ENCODE data around the gene LHX6.

The LHX6 gene

GRCh38 chr9:122228568-122229484 lies at the start of gene LHX6:
Gene LHX6 (minus strand): TSS chr9:122228957. CDS start chr9:122228740, 217 bp downstream.
- DNase-seq: no peak

DNA sequence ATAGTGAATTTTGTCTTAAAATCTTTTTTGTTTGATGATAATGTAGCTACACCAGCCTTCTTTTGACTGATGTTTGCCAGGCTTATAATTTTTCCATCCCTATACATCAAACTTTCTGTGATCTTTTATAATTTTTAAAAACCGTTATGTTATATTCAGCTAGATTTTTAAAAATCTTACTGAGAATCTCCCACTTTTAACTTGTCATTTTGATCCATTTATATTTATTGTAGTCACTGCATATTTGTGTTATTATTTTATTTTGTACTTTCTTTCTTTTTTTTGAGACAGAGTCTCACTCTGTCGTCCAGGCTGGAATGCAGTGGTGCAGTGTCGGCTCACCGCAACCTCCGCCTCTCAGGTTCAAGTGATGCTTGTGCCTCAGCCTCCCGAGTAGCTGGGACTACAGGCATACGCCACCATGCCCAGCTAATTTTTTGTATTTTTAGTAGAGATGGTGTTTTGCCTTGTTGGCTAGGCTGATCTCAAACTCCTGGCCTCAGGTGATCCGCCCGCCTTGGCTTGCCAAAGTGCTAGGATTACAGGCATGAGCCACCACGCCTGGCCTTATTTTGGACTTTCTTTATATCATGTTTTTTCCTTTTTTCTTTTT lies 48.6 kb upstream of the LHX6 start:
- DNase-seq: no peak

GRCh38 chr9:122276096-122276495 lies 47.3 kb upstream of the LHX6 start:
- DNase-seq: no peak

- DNase-seq: no peak
Measured at GRCh38 chr9:122274055-122274454, 45.3 kb upstream of the LHX6 start.

- DNase-seq: no peak
Measured at GRCh38 chr9:122268041-122268814, 39.5 kb upstream of the LHX6 start.

- peak; percentile 30 for DNase-seq
Measured at GRCh38 chr9:122265149-122265915, 36.6 kb upstream of the LHX6 start.

- peak; percentile 90 for DNase-seq
Measured at GRCh38 chr9:122264360-122265148, 35.8 kb upstream of the LHX6 start, which contains the start of the genes MRRF and RBM18. Gene MRRF (plus strand): TSS chr9:122264882. CDS start chr9:122270892, 6,010 bp downstream. Gene RBM18 (minus strand): TSS chr9:122264840. CDS start chr9:122261492, 3,348 bp downstream.

GRCh38 chr9:122263699-122264349 lies 35.1 kb upstream of the LHX6 start:
- DNase-seq: no peak

DNA sequence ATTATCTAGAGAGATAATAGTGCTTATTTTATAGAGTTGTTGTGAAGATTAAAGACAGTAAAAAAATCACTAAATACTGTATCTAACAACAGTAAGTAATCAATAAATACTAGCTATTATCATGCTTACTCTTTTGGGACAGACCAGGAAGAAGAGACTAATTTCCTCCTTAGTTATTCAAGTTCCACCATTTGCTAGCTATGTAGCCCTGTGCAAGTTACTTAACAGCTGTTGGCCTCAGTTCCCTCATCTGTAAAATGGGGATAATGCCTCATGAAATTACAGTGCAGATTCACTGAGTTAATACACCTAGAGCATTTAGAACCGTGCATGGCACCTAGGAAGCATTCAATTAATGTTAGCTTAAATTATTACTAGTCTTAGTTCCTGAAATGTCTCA lies 33.3 kb upstream of the LHX6 start:
- DNase-seq: no peak

- no peak for DNase-seq
Measured at GRCh38 chr9:122261469-122261881, 32.7 kb upstream of the LHX6 start.

GRCh38 chr9:122258886-122259415 lies 30.2 kb upstream of the LHX6 start:
- DNase-seq: no peak

GRCh38 chr9:122256206-122256605 lies 27.4 kb upstream of the LHX6 start:
- DNase-seq: no peak

GRCh38 chr9:122254761-122255160 lies 26.0 kb upstream of the LHX6 start:
- DNase-seq: no peak

- no peak for DNase-seq
Measured at GRCh38 chr9:122252796-122253195, 24.0 kb upstream of the LHX6 start.

- no peak for DNase-seq
Measured at GRCh38 chr9:122251351-122251750, 22.6 kb upstream of the LHX6 start.

- no peak for DNase-seq
Measured at GRCh38 chr9:122248448-122248865, 19.7 kb upstream of the LHX6 start.

DNA sequence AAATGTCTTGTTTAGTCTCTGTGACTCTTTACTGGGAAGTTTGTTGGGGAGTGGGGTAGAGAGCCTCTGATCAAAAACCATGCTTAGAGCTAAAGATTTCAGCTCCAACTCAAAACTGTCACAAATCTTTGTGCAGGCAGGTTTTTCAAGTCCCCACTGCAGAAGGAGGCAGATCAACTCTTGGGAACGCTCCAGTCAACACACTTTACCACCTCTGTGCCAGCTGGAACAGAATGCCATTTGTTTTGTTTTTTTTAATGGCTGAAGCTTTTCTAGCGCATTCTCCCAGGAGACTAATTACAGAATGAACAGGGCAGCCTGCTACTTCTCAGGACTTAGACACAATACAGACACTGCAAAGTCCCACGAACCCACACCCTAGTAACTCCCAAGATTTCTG lies 17.9 kb upstream of the LHX6 start:
- DNase-seq: no peak

DNA sequence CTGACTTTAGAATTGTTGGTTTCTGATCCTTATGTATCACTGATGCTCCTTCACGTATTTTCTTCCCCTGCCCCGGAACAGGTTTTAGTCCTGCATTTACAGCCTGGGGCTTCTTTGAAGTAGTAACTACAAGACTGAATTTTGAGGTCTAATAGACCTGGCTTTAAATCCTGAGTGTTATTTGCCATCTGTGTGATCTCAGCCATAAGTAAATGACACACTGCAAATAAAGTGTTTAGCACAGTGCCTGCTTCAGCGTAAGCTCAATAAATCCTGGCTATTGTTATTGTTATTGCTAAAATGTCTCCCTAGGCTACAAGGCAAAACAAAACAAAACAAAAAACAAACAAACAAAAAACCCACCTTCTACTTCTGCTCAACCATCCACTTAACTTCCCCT lies 15.6 kb upstream of the LHX6 start:
- DNase-seq: no peak

DNA sequence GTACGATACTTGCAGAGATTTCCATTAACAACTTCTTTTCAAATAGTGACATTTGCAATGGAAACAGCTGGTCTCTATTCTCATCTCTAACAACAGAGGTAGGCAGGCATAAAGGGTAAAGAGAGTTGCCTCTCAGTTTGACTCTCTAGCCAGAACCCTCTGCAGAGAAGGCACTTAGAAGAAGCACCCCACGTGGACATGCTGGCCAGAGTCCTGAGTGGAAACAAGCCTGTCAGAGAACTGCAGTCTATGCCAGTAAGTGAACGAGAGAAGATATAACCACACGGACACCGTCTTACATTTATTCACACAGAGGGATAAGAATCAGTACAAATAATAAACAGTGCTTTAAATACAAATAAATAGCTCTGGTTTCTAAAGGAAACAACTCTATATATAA lies 11.0 kb upstream of the LHX6 start:
- DNase-seq: no peak

DNA sequence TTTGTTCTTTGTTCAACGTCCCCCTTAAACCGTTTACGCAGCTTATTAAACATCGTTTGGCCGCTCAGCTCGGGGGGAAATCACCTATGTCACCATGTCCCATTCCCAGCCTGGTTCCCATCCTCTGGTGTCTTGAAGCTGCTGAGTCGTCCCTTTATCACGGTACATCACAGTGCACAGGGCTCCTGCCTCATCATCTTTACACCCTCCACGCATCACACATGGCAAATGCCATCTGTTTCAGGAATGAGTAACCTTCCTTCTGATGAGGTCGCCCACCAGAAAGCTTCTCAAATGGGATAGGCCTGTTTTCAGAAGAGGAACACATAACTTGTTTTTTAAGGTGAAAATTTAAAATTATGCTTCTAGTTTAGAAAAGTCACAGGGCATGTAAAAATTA lies 7.9 kb upstream of the LHX6 start:
- no peak for DNase-seq
